T-helper 17 cell (primary cell): ENCODE results near the gene TRAPPC4. TPM values are rescaled to one million over a fixed set of nuclear protein-coding genes. Genes with fewer than 3 reads are reported as not detected.
A peak's percentile ranks its signal among the peaks of the same experiment; 100 is the strongest.

Experiments
- ATAC-seq: fragments of 150-1000 bp; cut with Tn5 transposase; 2 replicates; pipeline ENCODE4 v1.10.0; 2021; ENCODE audit warnings: mild to moderate bottlenecking, moderate library complexity
- DNase-seq, 3 donors: peaks; one replicate each; pipeline versions ENCODE4 v3.0.0 to v3.0.0-alpha.2; 2020 to 2021
- H3K9me3 ChIP-seq: one replicate; pipeline ENCODE4 v1.7.0; 2013; ENCODE audit warnings: low read length, mild to moderate bottlenecking; ENCODE audit not compliant: control insufficient read depth, poor library complexity, severe bottlenecking
- H3K27ac Mint-ChIP-seq: one replicate; pipeline ENCODE4 v1.8.0; 2022; ENCODE audit warnings: mild to moderate bottlenecking, moderate library complexity, mixed read lengths
- H3K27me3 Mint-ChIP-seq: one replicate; pipeline ENCODE4 v1.8.0; 2022; ENCODE audit warnings: mixed read lengths
- H3K36me3 Mint-ChIP-seq: one replicate; pipeline ENCODE4 v1.8.0; 2022; ENCODE audit warnings: low read depth, mixed read lengths
- H3K4me1 Mint-ChIP-seq: one replicate; pipeline ENCODE4 v1.8.0; 2022; ENCODE audit warnings: mild to moderate bottlenecking, mixed read lengths
- H3K4me3 Mint-ChIP-seq: one replicate; pipeline ENCODE4 v1.8.0; 2022; ENCODE audit warnings: mild to moderate bottlenecking, moderate library complexity, mixed read lengths
- total RNA-seq, 4 donors: library from RNA in 2 of 4; stranded (reverse) in 2 of 4; gene quantifications; one replicate each; pipeline ENCODE4 v1.2.3 and lab custom pipeline; 2022 to 2026

The TRAPPC4 gene
- total RNA-seq, 2 donors from 2014 or later: 62.4 to 69.5 TPM

GRCh38 chr11:119019996-119020395, 1.4 kb downstream of the TRAPPC4 start:
- ATAC-seq (no peak), DNase-seq (no peak)
- peaks cover 3% of the 10 kb centered on the region for H3K36me3 Mint-ChIP-seq
- H3K9me3 ChIP-seq: no peaks in the 10 kb centered on the region
- peak overlapping the region; percentile 99 for H3K27ac Mint-ChIP-seq
- H3K4me3 Mint-ChIP-seq: peak overlapping the region; percentile 95
- peaks cover 42% of the 10 kb centered on the region for H3K4me1 Mint-ChIP-seq
- no peaks in the 10 kb centered on the region for H3K27me3 Mint-ChIP-seq

DNA sequence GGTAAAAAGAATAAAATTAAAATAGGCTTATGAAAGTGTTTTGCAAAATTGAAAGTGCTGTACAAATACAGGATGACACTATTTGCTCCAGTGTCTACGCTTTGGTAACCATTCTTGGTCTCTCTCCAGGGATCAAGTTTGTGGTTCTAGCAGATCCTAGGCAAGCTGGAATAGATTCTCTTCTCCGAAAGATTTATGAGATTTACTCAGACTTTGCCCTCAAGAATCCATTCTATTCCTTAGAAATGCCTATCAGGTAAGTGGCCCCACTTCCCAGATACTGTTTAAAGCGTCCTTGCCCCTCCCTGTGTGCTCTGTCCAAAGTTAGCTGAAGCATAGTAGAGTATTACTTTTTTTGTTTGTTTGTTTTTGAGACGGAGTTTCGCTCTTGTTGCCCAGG, 3.1 kb downstream of the TRAPPC4 start:
- ATAC-seq (no peak), DNase-seq (no peak)
- peak overlapping the region; percentile 7 for H3K4me3 Mint-ChIP-seq
- no peaks in the 10 kb centered on the region for H3K9me3 ChIP-seq
- peak overlapping the region; percentile 99 for H3K27ac Mint-ChIP-seq
- H3K27me3 Mint-ChIP-seq: no peaks in the 10 kb centered on the region
- H3K36me3 Mint-ChIP-seq: peaks cover 7% of the 10 kb centered on the region
- peaks cover 44% of the 10 kb centered on the region for H3K4me1 Mint-ChIP-seq

DNA sequence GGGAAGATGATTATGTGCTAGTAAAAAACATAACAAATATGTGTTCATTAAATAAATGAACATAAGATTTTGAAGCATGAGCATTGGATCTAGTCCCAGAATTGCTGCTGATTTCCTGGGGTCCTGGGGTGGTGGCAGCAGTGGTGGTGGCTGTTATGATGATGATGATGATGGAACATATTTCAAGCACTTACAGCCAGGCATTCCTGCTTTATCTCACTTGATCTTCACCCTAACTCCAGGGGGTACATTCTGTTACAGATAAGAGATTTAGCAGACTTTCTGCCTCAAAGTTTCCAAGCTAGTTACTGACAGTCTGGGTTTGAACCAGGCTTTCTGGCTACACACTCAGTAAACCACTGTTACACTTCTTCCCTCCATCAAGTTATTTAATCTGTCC, 5.2 kb downstream of the TRAPPC4 start:
- Mint-ChIP-seq H3K36me3 (peaks cover 7% of the 10 kb centered on the region), H3K4me1 (peaks cover 47% of the 10 kb centered on the region), H3K27ac (peak overlapping the region; percentile 78), H3K4me3 (no peak overlapping the region), H3K27me3 (no peaks in the 10 kb centered on the region)
- H3K9me3 ChIP-seq: no peaks in the 10 kb centered on the region
- ATAC-seq (no peak), DNase-seq (no peak)

DNA sequence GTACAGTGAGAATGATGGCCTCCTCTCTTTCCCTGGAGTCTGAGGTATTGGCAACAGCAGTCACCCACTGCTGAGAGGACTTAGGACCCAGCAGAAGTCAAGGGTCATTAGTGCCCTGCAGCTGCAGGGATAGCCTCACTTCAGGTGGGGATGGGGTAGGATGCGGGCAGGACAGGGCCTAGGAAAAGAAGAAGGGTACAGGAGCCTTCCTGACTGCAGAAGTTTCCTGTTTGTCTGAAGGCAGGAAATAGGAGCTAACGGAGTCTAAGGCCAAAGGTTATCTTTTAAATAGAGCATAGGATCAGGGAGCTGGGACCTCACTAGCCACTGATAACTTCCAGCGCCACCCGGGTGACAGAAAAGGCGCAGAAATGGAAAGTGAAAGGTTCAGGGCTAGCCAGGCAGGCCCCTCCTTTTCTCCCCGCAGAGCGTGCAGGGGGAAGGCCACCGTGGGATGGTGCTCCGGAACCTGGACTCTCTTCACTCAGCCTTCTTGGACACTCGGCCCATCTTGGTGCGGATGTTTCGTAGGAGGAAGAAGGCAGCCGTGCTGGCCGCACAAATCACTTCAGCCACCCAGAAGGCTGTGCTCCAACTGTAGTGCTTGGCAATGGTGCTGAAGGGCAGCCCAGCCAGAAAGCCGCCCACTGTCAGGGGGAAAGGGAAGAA, 6.0 kb downstream of the TRAPPC4 start:
- peak overlapping the region; percentile 41 for H3K4me3 Mint-ChIP-seq
- peaks cover 7% of the 10 kb centered on the region for H3K36me3 Mint-ChIP-seq

GRCh38 chr11:119025099-119025473, 6.5 kb downstream of the TRAPPC4 start:
- peak overlapping the region; percentile 70 for H3K4me3 Mint-ChIP-seq
- H3K27me3 Mint-ChIP-seq: no peaks in the 10 kb centered on the region
- ATAC-seq (no peak), DNase-seq (no peak)
- peaks cover 7% of the 10 kb centered on the region for H3K36me3 Mint-ChIP-seq
- H3K27ac Mint-ChIP-seq: peak overlapping the region; percentile 78
- H3K4me1 Mint-ChIP-seq: peaks cover 51% of the 10 kb centered on the region
- no peaks in the 10 kb centered on the region for H3K9me3 ChIP-seq

More for the DNA sequence above, 6.0 kb downstream of the TRAPPC4 start:
- DNase-seq: no peak
- H3K27me3 Mint-ChIP-seq: no peaks in the 10 kb centered on the region
- no peak for ATAC-seq
- peaks cover 52% of the 10 kb centered on the region for H3K4me1 Mint-ChIP-seq
- peak overlapping the region; percentile 78 for H3K27ac Mint-ChIP-seq
- H3K9me3 ChIP-seq: no peaks in the 10 kb centered on the region

- DNase-seq (no peak), ATAC-seq (no peak)
- peak overlapping the region; percentile 70 for H3K4me3 Mint-ChIP-seq
- H3K4me1 Mint-ChIP-seq: peaks cover 50% of the 10 kb centered on the region
- H3K27me3 Mint-ChIP-seq: no peaks in the 10 kb centered on the region
- H3K27ac Mint-ChIP-seq: peak overlapping the region; percentile 32
- H3K9me3 ChIP-seq: no peaks in the 10 kb centered on the region
- peaks cover 7% of the 10 kb centered on the region for H3K36me3 Mint-ChIP-seq
These were observed 7.0 kb downstream of the TRAPPC4 start for GRCh38 chr11:119025541-119025940.

DNA sequence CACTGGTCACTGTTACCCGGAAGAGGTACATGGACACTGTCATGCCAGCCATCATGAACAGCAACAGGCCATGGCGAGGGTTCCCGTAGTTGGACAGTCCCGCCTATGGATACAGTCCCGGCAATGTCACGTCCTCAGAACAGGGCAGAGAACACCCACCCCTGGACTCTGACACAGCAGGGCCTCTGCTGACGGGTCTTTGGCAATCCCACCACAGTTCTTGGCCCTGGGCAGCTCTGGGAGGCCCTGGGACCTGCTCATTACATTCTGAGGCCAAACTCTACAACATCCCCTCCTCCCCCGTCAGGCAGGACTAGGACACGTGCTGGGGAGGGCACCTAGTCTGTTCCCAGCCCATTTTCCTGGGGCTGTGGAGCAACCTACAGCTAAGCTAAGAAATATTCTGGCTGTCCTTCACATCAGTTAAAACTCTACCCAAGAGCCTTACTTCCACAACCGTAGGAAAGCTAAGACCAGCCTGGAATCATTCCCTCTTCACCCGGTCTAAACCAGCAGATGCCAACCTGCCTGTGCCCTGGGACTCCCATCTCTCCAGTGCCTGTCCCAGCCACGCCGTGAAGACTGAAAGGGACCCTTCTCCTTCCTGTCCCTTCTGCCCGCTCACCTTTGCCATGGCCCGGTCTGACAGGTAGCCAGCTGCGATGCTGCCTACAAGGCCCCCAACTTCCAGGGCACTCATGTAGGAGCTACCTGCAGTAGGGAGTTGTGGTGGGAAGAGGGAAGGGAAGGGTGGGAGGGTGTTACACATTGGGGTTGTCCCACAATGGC, 7.6 kb downstream of the TRAPPC4 start:
- H3K27ac Mint-ChIP-seq: peak overlapping the region; percentile 32
- peaks cover 49% of the 10 kb centered on the region for H3K4me1 Mint-ChIP-seq
- H3K36me3 Mint-ChIP-seq: peaks cover 7% of the 10 kb centered on the region

GRCh38 chr11:119026970-119027369, 8.4 kb downstream of the TRAPPC4 start:
- Mint-ChIP-seq H3K36me3 (peaks cover 7% of the 10 kb centered on the region), H3K4me1 (peaks cover 42% of the 10 kb centered on the region), H3K27me3 (no peaks in the 10 kb centered on the region), H3K27ac (peak overlapping the region; percentile 32), H3K4me3 (no peak overlapping the region)
- DNase-seq (no peak), ATAC-seq (no peak)
- no peaks in the 10 kb centered on the region for H3K9me3 ChIP-seq

More for the DNA sequence above, 7.6 kb downstream of the TRAPPC4 start:
- no peaks in the 10 kb centered on the region for H3K9me3 ChIP-seq
- no peak for ATAC-seq
- H3K4me3 Mint-ChIP-seq: no peak overlapping the region
- H3K27me3 Mint-ChIP-seq: no peaks in the 10 kb centered on the region
- no peak for DNase-seq

DNA sequence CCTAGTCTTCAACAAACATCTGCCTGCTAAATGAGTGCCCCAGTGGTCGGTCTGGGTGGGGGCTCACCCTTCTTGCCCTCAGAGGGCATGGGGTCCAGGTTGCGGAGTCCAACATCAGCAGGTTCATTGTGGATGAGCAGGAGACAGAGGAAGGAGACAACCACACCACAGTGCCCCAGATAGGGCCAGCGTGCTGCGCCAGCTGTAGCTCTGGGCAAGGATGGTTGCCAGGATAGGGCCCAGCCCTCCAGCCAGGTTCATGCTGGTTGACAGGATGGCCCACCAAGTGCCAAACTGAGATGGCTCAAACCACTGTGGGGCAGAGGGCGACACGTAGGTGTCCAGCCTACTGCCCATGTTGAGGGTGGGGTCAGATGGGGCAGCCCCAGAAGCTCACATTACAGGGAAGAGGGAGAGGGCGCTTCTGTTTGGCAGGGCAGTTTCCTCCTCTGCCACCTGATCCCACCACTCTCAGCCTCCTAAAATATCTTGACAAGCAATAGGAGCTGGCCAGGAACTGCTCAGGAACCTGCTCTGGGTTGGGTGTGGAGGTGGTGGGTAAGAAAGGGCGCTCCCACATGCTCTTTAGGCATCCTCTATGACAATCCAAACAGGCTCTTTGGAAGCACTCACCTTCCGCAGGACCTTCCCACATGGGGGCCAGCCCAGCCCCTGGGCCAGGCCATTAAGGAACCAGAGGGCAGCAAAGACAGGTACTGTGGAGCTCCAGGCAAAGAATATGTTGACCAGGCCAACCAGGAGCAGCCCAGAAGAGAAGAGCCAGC, 9.2 kb downstream of the TRAPPC4 start:
- peaks cover 7% of the 10 kb centered on the region for H3K36me3 Mint-ChIP-seq
- no peak overlapping the region for H3K27ac Mint-ChIP-seq
- H3K4me3 Mint-ChIP-seq: peak overlapping the region; percentile 56
- DNase-seq (no peak), ATAC-seq (no peak)
- H3K27me3 Mint-ChIP-seq: no peaks in the 10 kb centered on the region
- H3K9me3 ChIP-seq: no peaks in the 10 kb centered on the region
- peaks cover 42% of the 10 kb centered on the region for H3K4me1 Mint-ChIP-seq

DNA sequence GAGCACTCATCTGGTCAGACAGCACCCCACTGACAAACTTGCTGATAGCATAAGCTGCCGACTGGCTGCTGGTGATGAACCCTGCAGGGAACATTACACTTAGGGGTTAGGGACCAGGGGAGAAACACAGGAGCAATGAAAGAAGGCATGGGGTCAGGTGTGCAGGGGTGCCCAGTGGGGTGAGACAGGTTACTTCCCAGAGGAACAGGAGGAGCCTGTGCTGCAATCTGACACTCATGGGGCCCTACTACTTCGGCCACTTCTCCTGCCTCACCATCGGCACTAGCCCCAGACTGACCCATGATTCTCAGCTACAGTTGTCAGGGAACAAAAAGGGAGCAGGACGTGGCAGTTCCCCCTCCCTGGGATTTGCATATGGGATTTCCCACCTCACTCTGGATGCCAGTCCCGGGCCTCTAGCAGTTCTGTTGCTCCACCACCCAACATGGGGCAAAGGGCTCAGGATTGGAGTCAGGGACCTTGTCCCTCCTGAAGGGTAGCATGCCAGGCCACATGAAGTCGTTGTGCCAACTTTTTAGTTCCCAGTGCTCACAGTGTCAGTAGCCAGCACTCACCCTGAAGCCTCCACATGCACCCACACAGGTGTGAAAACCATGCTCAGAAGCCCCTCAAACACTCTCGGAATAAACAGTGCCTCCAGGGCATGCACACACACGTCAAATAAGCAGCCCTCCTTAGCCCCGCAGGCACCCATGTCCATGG, 9.9 kb downstream of the TRAPPC4 start:
- DNase-seq (no peak), ATAC-seq (no peak)
- no peaks in the 10 kb centered on the region for H3K9me3 ChIP-seq
- H3K27me3 Mint-ChIP-seq: no peaks in the 10 kb centered on the region
- H3K27ac Mint-ChIP-seq: peak overlapping the region; percentile 87
- H3K4me3 Mint-ChIP-seq: peak overlapping the region; percentile 89
- H3K36me3 Mint-ChIP-seq: peaks cover 6% of the 10 kb centered on the region
- H3K4me1 Mint-ChIP-seq: peaks cover 37% of the 10 kb centered on the region

- no peak for DNase-seq
These were observed 10.4 kb downstream of the TRAPPC4 start for GRCh38 chr11:119029069-119029339.

DNA sequence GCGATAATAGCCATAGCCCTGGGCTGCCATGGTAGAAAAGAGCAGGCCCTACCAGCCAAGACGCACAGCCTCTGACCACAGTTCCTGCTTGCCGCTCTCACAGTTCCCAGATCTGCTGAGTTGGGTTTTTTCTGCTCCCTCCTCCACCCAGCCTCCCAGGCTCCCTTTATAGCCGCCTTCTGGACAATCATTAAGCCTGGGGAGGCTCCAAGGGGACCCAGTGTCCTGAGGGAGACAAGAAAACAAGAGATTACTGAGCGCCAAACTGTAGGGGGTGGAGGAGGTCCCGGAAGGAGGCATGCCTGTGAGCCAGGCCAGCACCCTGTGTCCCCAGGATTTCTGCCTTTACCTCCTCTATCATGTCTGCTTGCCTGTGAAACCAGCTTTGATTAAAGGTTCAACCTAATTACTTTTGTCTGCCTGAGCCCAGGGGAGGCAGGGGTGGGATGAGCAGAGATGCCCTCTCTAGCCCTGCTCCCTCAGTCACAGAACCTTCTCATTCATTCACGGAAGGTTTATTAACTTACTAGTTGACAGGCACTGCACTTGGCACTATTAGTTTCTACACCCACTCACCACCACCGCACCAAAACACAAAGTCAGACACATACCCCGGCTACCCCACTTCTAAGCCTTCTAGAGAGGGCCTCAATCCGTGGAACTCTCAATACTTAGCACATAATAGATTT, 10.9 kb downstream of the TRAPPC4 start:
- H3K4me1 Mint-ChIP-seq: peaks cover 31% of the 10 kb centered on the region
- peaks cover 5% of the 10 kb centered on the region for H3K36me3 Mint-ChIP-seq
- no peak for ATAC-seq
- peak overlapping the region; percentile 87 for H3K27ac Mint-ChIP-seq
- DNase-seq: no peak
- peak overlapping the region; percentile 89 for H3K4me3 Mint-ChIP-seq
- no peaks in the 10 kb centered on the region for H3K27me3 Mint-ChIP-seq
- H3K9me3 ChIP-seq: no peaks in the 10 kb centered on the region

More at GRCh38 chr11:119029069-119029339, 10.4 kb downstream of the TRAPPC4 start:
- H3K9me3 ChIP-seq: no peaks in the 10 kb centered on the region
- Mint-ChIP-seq H3K27me3 (no peaks in the 10 kb centered on the region), H3K36me3 (peaks cover 5% of the 10 kb centered on the region), H3K4me3 (peak overlapping the region; percentile 89), H3K27ac (peak overlapping the region; percentile 87), H3K4me1 (peaks cover 35% of the 10 kb centered on the region)
- ATAC-seq: no peak
